Measurements from ENCODE around the gene SEMA3B. TPM values are rescaled to one million over a fixed set of nuclear protein-coding genes. Genes with fewer than 3 reads are reported as not detected.

The SEMA3B gene
- total and polyA plus RNA-seq, 9 of the 15 experiments (the other 6 are each of a cell fraction or from before 2014, with no cell fraction given): 0.03 to 1.8 (median 0.55) TPM; not detected in 1

- TF ChIP-seq ZNF407 (IDR thresholded peaks at IDR 0.05; ENCODE audit: low read depth) (no peak), MTA3 (IDR thresholded peaks at IDR 0.05; ENCODE audit: borderline replicate concordance) (peak; percentile 78; the same call in 1 of the 2 replicates), BCL6 (CRISPR knock-in tag; IDR thresholded peaks at IDR 0.05) (no peak), CBX1 (IDR thresholded peaks at IDR 0.05; ENCODE audit: low read depth) (no peak), HDAC8 (tag; IDR thresholded peaks at IDR 0.05) (no peak), CREB1 (IDR thresholded peaks at IDR 0.05) (peak; percentile 87), CREB1 (CRISPR knock-in tag; IDR thresholded peaks at IDR 0.05) (peak; percentile 89), LEF1 (IDR thresholded peaks at IDR 0.05) (peak; percentile 24; the same call in 1 of the 2 replicates), FOXA1 (IDR thresholded peaks at IDR 0.05; ENCODE audit: borderline replicate concordance) (no peak), FOXJ2 (tag; IDR thresholded peaks at IDR 0.05) (no peak), ZNF696 (CRISPR knock-in tag; conservative IDR thresholded peaks at IDR 0.05) (no peak), PCBP2 (IDR thresholded peaks at IDR 0.05; ENCODE audit: low read depth, low read length, poor library complexity, severe bottlenecking) (no peak), PHF8 (IDR thresholded peaks at IDR 0.05; ENCODE audit: borderline replicate concordance, low read length) (peak; percentile 75; the same call in 1 of the 2 replicates), PHB2 (IDR thresholded peaks at IDR 0.05; ENCODE audit: low read depth) (no peak), SMARCA4 (IDR thresholded peaks at IDR 0.05) (no peak), SREBF1 (IDR thresholded peaks at IDR 0.05; ENCODE audit: borderline replicate concordance, low read depth, low read length) (no peak), CREB3L1 (IDR thresholded peaks at IDR 0.05; ENCODE audit: borderline replicate concordance, low read depth) (peak; percentile 75; the same call in 1 of the 2 replicates), TAF1 (IDR thresholded peaks at IDR 0.05; ENCODE audit: control insufficient read depth, extremely low read depth, insufficient read depth, low read length, severe bottlenecking) (peak; percentile 38), SMARCA5 (IDR thresholded peaks at IDR 0.05) (0 out of 2 replicates have a peak, but pooled peaks have one; percentile 48), RBM39 (optimal IDR thresholded peaks at IDR 0.05; ENCODE audit: low read depth, low read length) (no peak)
Measured at GRCh38 chr3:50298836-50299637, 30.1 kb downstream of the SEMA3B start, which contains the start of the genes HYAL3 and NAA80 (continued).
